GM23338 (cell line): ENCODE measurements around the gene APP. TPM values are rescaled to one million over a fixed set of nuclear protein-coding genes. Genes with fewer than 3 reads are reported as not detected.

ENCODE experiments used
- ATAC-seq: fragments of 200-7000 bp; cut with Tn5 transposase; 3 replicates; pipeline ENCODE4 v1.9.1; 2020
- DNase-seq: peaks from one replicate; pipeline ENCODE4 v3.0.0-alpha.2; 2015; ENCODE audit warnings: low spot score
- H2AFZ ChIP-seq: fragments of 200-600 bp; sonication (generic); 2 replicates; pipeline ENCODE4 v1.8.0; 2016; ENCODE audit warnings: antibody characterized with exemption, mild to moderate bottlenecking, moderate library complexity
- H3F3A ChIP-seq: fragments of 200-600 bp; sonication (generic); replicated peaks from 2 replicates; pipeline ENCODE4 v1.8.0; 2017; ENCODE audit warnings: antibody characterized with exemption, mixed run types, low read depth
- H3K27ac ChIP-seq: fragments of 200-600 bp; sonication (generic); 2 replicates; pipeline ENCODE4 v1.6.1; 2016; ENCODE audit warnings: low read depth
- H3K27me3 ChIP-seq: fragments of 200-600 bp; sonication (generic); 2 replicates; pipeline ENCODE4 v1.8.0; 2016; ENCODE audit warnings: mild to moderate bottlenecking, mixed run types, moderate library complexity; ENCODE audit not compliant: insufficient read depth
- H3K36me3 ChIP-seq: fragments of 200-600 bp; sonication (generic); 2 replicates; pipeline ENCODE4 v1.8.0; 2016; ENCODE audit warnings: mild to moderate bottlenecking; ENCODE audit not compliant: insufficient read depth
- H3K4me1 ChIP-seq: fragments of 200-600 bp; sonication (generic); 2 replicates; pipeline ENCODE4 v1.8.0; 2016; ENCODE audit warnings: mild to moderate bottlenecking, moderate library complexity; ENCODE audit not compliant: insufficient read depth
- H3K4me2 ChIP-seq: fragments of 200-600 bp; sonication (generic); 2 replicates; pipeline ENCODE4 v1.7.1; 2017; ENCODE audit warnings: mixed run types
- H3K4me3 ChIP-seq: fragments of 200-600 bp; sonication (generic); 2 replicates; pipeline ENCODE4 v1.6.1; 2016; ENCODE audit warnings: mixed run types
- H3K79me2 ChIP-seq: fragments of 200-600 bp; sonication (generic); replicated peaks from 2 replicates; pipeline ENCODE4 v1.8.0; 2017; ENCODE audit warnings: mild to moderate bottlenecking; ENCODE audit not compliant: insufficient read depth
- H3K9me2 ChIP-seq: fragments of 200-600 bp; sonication (generic); 2 replicates; pipeline ENCODE4 v1.8.0; 2017; ENCODE audit not compliant: insufficient read depth
- H4K20me1 ChIP-seq: fragments of 200-600 bp; sonication (generic); replicated peaks from 2 replicates; pipeline ENCODE4 v1.8.0; 2017; ENCODE audit warnings: mild to moderate bottlenecking; ENCODE audit not compliant: insufficient read depth
- H3K27ac Mint-ChIP-seq: 2 replicates; pipeline ENCODE4 v1.8.0; 2020; ENCODE audit warnings: inconsistent platforms, mild to moderate bottlenecking, moderate library complexity, mixed read lengths
- H3K27me3 Mint-ChIP-seq: 3 replicates; pipeline ENCODE4 v1.8.0; 2022; ENCODE audit warnings: low read depth, mild to moderate bottlenecking, moderate library complexity, mixed read lengths, inconsistent platforms; ENCODE audit not compliant: insufficient read depth, poor library complexity
- H3K36me3 Mint-ChIP-seq: 3 replicates; pipeline ENCODE4 v1.8.0; 2021; ENCODE audit warnings: low read depth, mild to moderate bottlenecking, inconsistent platforms, moderate library complexity, mixed read lengths
- H3K4me1 Mint-ChIP-seq: 3 replicates; pipeline ENCODE4 v1.8.0; 2020; ENCODE audit warnings: mild to moderate bottlenecking, inconsistent platforms, mixed read lengths
- H3K4me3 Mint-ChIP-seq: 3 replicates; pipeline ENCODE4 v1.8.0; 2021; ENCODE audit warnings: moderate library complexity, mild to moderate bottlenecking, inconsistent platforms, mixed read lengths
- H3K9me3 Mint-ChIP-seq: 3 replicates; pipeline ENCODE4 v1.8.0; 2020; ENCODE audit warnings: moderate library complexity, mild to moderate bottlenecking, inconsistent platforms, mixed read lengths
- CREB1 ChIP-seq: fragments of 250-450 bp; sonication (Bioruptor Pico); IDR thresholded peaks from 2 replicates; pipeline ENCODE4 v1.5.0; 2020; ENCODE audit warnings: low read depth, mild to moderate bottlenecking, moderate library complexity
- ETS1 ChIP-seq: IDR thresholded peaks from 2 replicates; pipeline ENCODE4 v1.6.1; 2016; ENCODE audit warnings: antibody characterized with exemption
- EZH2 ChIP-seq: fragments of 200-600 bp; sonication (generic); IDR thresholded peaks from one replicate; pipeline ENCODE4 v1.8.0; 2017; ENCODE audit warnings: antibody characterized with exemption, mild to moderate bottlenecking, low read depth; ENCODE audit not compliant: unreplicated experiment
- REST ChIP-seq: IDR thresholded peaks from one replicate; pipeline ENCODE4 v1.6.1; 2018; ENCODE audit warnings: antibody characterized with exemption; ENCODE audit not compliant: unreplicated experiment
- ZNF462 ChIP-seq: fragments of 250-450 bp; sonication (Bioruptor Pico); IDR thresholded peaks from 2 replicates; pipeline ENCODE4 v1.5.0; 2020; ENCODE audit warnings: mild to moderate bottlenecking, moderate library complexity
- polyA plus RNA-seq: library from polyadenylated mRNA; unstranded; fragments of >200 nt; fragmentation: Nextera tagmentation; extraction: Ambion mirVana; gene quantifications from 2 replicates; pipeline ENCODE4 v1.2.1, GENCODE V29; 2016
- total RNA-seq: library from RNA; depleted of rRNA; stranded (reverse); fragments of >200 nt; shearing (Covaris generic); gene quantifications from 2 replicates; pipeline ENCODE4 v1.2.3, GENCODE V29; 2014

APP gene
- total and polyA plus RNA-seq, 2 experiments from 2014 or later = 69.4 to 444 TPM

GRCh38 chr21:25891596-25891995 lies 279.0 kb downstream of the APP start (continued):
- TF ChIP-seq REST = no peak

- Histone ChIP-seq H3K4me2 (no peak overlapping the region), H3K9me2 (no peaks in the 10 kb centered on the region), H3K36me3 (peaks cover 49% of the 10 kb centered on the region), H3K4me3 (no peak overlapping the region), H3K4me1 (no peaks in the 10 kb centered on the region), H3K27ac (no peak overlapping the region), H2AFZ (no peak overlapping the region), H3K27me3 (no peaks in the 10 kb centered on the region), H3F3A (no peaks in the 10 kb centered on the region), H3K79me2 (no peaks in the 10 kb centered on the region; the same call in 1 of the 2 replicates), H4K20me1 (peaks cover 3% of the 10 kb centered on the region; the same call in 1 of the 2 replicates)
- H3K4me3 Mint-ChIP-seq = no peak overlapping the region
- peaks cover 77% of the 10 kb centered on the region for H3K36me3 Mint-ChIP-seq
- no peaks in the 10 kb centered on the region for H3K4me1 Mint-ChIP-seq
- ATAC-seq (no peak), DNase-seq (no peak)
- no peaks in the 10 kb centered on the region for H3K9me3 Mint-ChIP-seq
- TF ChIP-seq REST = no peak
- TF ChIP-seq ETS1 = no peak
- H3K27ac Mint-ChIP-seq = no peak overlapping the region
- peaks cover 16% of the 10 kb centered on the region for H3K27me3 Mint-ChIP-seq
Measured at GRCh38 chr21:25890001-25890400, 280.6 kb downstream of the APP start.

GRCh38 chr21:25888711-25889110 lies 281.9 kb downstream of the APP start:
- peaks cover 41% of the 10 kb centered on the region for H3K36me3 ChIP-seq
- Mint-ChIP-seq H3K9me3 (no peaks in the 10 kb centered on the region), H3K4me1 (no peaks in the 10 kb centered on the region), H3K4me3 (no peak overlapping the region), H3K36me3 (peaks cover 79% of the 10 kb centered on the region), H3K27me3 (peaks cover 18% of the 10 kb centered on the region), H3K27ac (no peak overlapping the region)
- H3K4me2 ChIP-seq = no peak overlapping the region
- no peaks in the 10 kb centered on the region for H3F3A ChIP-seq
- DNase-seq = no peak
- H3K9me2 ChIP-seq = no peaks in the 10 kb centered on the region
- H4K20me1 ChIP-seq = peaks cover 3% of the 10 kb centered on the region; the same call in 1 of the 2 replicates
- H3K27ac ChIP-seq = peak overlapping the region; percentile 59; the same call in 1 of the 2 replicates
- no peaks in the 10 kb centered on the region for H3K4me1 ChIP-seq
- H3K27me3 ChIP-seq = no peaks in the 10 kb centered on the region
- peaks cover 2% of the 10 kb centered on the region; the same call in 1 of the 2 replicates for H3K79me2 ChIP-seq
- H2AFZ ChIP-seq = no peak overlapping the region
- no peak overlapping the region for H3K4me3 ChIP-seq
- no peak for ATAC-seq
- no peak for TF ChIP-seq ZNF462 (CRISPR knock-in tag)
- no peak for TF ChIP-seq EZH2
- no peak for TF ChIP-seq CREB1 (CRISPR knock-in tag)
